COLO668 (cell line): ENCODE data around the gene KANSL1L.

Experiments used
- DNase-seq: peaks from one replicate; lab custom pipeline; 2025; ENCODE audit not compliant: unreplicated experiment; lab: John Stamatoyannopoulos, UW

Gene KANSL1L

GRCh38 chr2:210072922-210073509 is 98.2 kb downstream of the KANSL1L start:
- DNase-seq = no peak

GRCh38 chr2:210072493-210072892 is 98.7 kb downstream of the KANSL1L start:
- no peak for DNase-seq

- DNase-seq = no peak
Measured at GRCh38 chr2:210063306-210063705, 107.9 kb downstream of the KANSL1L start.

GRCh38 chr2:210055825-210056224 is 115.4 kb downstream of the KANSL1L start:
- no peak for DNase-seq

- DNase-seq = no peak
Measured at GRCh38 chr2:210054696-210055095, 116.5 kb downstream of the KANSL1L start.

GRCh38 chr2:210050885-210051284 is 120.3 kb downstream of the KANSL1L start:
- DNase-seq = no peak

- DNase-seq = no peak
Measured at GRCh38 chr2:210049831-210050230, 121.4 kb downstream of the KANSL1L start.

- DNase-seq = no peak
Measured at GRCh38 chr2:210046851-210047500, 124.2 kb downstream of the KANSL1L start.

GRCh38 chr2:210038078-210038477 is 133.1 kb downstream of the KANSL1L start:
- DNase-seq = no peak

- no peak for DNase-seq
Measured at GRCh38 chr2:210035679-210036078, 135.5 kb downstream of the KANSL1L start.

- no peak for DNase-seq
Measured at GRCh38 chr2:210034087-210034683, 137.0 kb downstream of the KANSL1L start.

GRCh38 chr2:210028178-210028577 is 143.0 kb downstream of the KANSL1L start:
- no peak for DNase-seq

GRCh38 chr2:210027608-210028007 is 143.6 kb downstream of the KANSL1L start:
- DNase-seq = no peak

- DNase-seq = no peak
Measured at GRCh38 chr2:210022824-210023223, 148.4 kb downstream of the KANSL1L start.

- DNase-seq = no peak
Measured at GRCh38 chr2:210020138-210020537, 151.1 kb downstream of the KANSL1L start.

GRCh38 chr2:210009896-210010295 is 161.3 kb downstream of the KANSL1L start:
- DNase-seq = no peak

- DNase-seq = no peak
Measured at GRCh38 chr2:210009126-210009525, 162.1 kb downstream of the KANSL1L start.

- no peak for DNase-seq
Measured at GRCh38 chr2:210007895-210008294, 163.3 kb downstream of the KANSL1L start.

GRCh38 chr2:210004881-210005280 is 166.3 kb downstream of the KANSL1L start:
- no peak for DNase-seq

- DNase-seq = no peak
Measured at GRCh38 chr2:210003359-210003758, 167.8 kb downstream of the KANSL1L start.

- peak; percentile 96 for DNase-seq
Measured at GRCh38 chr2:210002158-210003157, 168.8 kb downstream of the KANSL1L start, which contains the start of gene RPE. Gene RPE, plus strand, starts transcription at chr2:210002638. Its CDS starts 24 bp downstream, at chr2:210002662.
